DMS 273 (cell line): Measurements from ENCODE around the gene UCK1.

Source experiments
- DNase-seq: peaks from one replicate; lab custom pipeline; 2025; ENCODE audit not compliant: unreplicated experiment; lab: John Stamatoyannopoulos, UW

Gene UCK1

GRCh38 chr9:131530920-131531832, at the start of gene UCK1:
Gene UCK1, minus strand, starts transcription at chr9:131531263. Its CDS starts 89 bp downstream, at chr9:131531174.
- DNase-seq = peak; percentile 93

- no peak for DNase-seq
Measured at GRCh38 chr9:131580358-131580757, 49.3 kb upstream of the UCK1 start.

GRCh38 chr9:131579789-131580211, 48.7 kb upstream of the UCK1 start:
- no peak for DNase-seq

- no peak for DNase-seq
Measured at GRCh38 chr9:131578731-131579504, 47.9 kb upstream of the UCK1 start.

GRCh38 chr9:131578021-131578420, 47.0 kb upstream of the UCK1 start:
- peak; percentile 28 for DNase-seq

DNA sequence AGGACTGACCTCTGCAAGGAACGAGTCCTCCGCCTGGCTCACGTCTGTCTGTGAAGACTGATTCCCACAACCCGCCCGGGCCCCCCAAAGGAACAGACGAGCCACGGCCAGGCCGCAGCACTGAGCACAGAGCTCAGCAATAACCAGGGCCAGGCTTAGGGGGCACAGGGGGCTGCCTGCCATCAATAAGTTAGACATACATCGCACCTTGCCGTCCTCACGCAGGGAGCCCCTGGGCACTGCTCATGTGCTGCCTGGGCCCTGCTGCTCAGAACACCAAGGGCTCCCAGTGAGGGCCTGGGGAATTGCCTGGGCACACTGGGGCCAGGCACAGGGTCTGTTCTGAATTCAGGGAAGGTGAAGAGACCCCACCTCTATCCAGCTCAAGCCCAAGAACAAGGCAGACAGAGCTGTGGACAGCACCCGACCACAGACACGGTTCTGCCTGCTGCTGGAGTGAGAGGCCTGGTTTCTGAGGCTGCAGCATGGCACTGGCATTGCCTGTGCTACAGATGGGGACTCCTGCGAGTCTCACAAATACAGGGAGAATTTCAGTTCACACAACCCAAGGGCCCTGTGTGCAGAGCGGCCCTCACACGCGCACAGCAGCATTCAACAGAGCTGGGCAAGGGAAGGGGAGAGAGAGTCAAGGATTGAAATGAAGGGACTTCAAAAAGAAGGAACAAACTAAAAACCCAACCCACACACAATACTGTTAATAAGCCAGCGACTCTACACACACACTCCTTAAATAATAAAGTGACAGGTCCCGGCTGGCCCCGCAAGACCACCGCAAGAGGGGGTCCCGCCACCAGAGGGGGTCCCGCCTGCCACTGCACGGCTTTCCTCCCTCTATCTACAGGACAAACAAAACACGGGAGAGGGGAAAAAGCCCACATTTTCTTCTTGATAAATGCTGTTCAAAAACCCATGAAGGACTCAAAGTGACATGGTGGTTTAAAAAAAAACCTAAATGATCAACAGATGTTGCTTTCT, 46.2 kb upstream of the UCK1 start:
- DNase-seq = no peak

DNA sequence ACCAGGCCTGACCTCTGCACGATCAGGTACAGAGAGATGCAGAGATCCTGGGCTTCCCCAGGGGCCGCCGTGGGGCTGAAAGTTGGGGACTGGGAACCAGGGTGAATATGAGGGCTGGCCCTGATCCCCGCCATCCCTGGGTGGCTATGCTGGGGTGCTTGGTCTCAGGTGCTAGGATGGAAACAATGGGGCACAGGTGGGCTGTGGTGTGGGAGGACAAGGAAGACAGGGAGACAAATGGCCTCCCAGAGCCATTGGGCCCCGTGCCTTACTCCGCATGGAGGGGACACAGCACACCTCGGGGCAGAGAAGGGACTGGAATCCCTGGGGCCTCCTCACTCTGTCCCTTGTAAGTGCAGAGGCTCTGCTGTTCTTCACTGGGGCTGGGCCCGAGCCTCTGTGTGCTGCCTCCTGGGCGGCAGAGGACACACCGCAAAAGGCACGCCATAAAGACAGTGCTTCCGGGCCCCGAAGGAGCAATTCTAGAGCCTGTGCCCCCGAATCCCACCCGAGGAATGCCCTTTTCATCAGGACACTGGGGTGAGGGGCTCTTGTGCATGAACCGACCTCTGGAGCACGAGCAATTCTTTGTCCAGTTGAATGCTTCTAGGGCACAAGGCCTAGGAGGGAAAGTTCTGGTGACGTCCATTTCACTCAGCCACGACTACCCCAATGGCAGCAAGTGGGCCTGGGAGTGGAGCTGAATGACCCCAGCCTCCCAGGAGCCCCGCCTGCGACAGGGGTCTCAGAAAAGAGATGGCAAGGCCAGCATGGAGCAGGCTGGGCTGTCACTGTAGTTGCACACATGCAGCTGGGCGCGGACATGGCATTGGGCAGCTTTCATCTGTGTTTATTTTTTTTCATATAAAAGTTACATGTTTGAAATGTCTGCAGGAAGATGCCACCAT, 45.1 kb upstream of the UCK1 start:
- DNase-seq = no peak

- DNase-seq = no peak
Measured at GRCh38 chr9:131574730-131575640, 43.9 kb upstream of the UCK1 start.

GRCh38 chr9:131567910-131568309, 36.8 kb upstream of the UCK1 start:
- DNase-seq = no peak

DNA sequence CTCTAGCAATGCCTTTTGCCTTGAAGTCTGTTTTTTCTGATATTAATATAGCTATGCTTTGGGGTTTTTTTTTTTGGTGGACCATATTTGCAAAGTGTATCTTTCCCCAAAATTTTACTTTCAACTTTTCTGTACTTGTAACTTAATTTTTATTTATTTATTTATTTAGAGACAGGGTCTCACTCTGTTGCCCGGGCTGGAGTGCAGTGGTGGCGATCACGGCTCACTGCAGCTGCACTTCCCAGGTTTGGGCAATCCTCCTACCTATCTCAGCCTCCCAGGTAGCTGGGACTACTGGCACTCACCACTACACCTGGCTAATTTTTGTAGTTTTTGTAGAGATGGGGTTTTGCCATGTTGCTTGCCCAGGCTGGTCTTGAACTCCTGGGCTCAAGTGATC, 35.1 kb upstream of the UCK1 start:
- DNase-seq = no peak

DNA sequence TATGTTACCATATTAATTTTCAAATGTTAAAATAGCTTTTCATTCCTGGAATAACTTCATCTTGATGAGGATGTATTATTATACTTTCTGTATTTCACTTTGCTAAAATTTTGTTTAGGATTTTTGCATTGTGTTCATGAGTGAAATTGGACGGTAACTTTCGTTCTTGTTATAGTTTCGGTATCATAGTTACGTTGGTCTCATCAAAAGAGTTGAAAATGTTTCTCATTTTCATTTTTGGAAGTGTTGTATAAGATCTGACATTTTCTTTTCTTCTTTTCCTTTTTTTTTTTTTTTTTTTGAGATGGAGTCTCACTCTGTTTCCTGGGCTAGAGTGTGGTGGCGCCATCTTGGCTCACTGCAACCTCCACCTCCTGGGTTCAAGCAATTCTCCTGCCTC, 34.3 kb upstream of the UCK1 start:
- no peak for DNase-seq

DNA sequence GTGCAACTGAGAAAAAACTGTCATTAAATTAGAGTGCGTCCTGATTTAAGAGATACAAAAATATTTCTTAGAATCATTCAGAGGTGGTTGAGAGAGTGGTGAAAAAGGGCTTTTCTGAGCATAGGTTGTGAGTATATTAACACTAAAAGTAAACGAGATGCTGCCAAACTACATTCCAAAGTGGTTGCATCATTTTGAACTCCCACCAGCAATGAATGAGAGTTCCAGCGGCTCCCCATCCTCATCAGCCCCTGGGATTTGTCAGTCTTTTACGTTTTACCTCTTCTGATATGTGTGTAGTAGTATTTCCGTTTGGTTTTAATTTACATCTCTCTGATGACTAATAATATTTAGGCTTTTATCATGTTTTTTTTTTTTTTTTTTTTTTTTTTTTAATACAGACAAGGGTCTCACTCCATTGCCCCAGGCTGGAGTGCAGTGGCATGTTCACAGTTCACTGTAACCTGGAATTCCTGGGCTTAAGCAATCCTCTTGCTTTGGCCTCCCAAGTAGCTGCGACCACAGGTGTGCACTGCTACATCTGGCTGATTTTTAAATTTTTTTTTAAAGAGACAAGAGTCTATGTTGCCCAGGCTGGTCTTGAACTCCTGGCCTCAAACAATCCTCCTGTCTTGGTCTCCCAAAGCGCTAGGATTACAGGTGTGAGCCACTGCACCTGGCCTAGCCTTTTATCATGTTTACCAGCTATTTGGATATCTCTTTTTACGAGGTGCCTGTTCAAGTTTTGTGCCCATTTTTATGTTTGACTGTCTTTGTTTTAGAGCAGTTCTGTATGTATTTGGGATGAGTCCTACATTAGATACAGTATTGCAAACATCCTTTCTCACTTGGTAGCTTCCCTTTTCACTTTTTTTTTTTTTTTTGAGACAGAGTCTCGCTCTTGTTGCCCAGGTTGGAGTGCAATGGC, 31.2 kb upstream of the UCK1 start:
- DNase-seq = no peak

- DNase-seq = no peak
Measured at GRCh38 chr9:131559421-131560000, 28.4 kb upstream of the UCK1 start.

GRCh38 chr9:131557855-131558548, 26.9 kb upstream of the UCK1 start:
- DNase-seq = no peak

DNA sequence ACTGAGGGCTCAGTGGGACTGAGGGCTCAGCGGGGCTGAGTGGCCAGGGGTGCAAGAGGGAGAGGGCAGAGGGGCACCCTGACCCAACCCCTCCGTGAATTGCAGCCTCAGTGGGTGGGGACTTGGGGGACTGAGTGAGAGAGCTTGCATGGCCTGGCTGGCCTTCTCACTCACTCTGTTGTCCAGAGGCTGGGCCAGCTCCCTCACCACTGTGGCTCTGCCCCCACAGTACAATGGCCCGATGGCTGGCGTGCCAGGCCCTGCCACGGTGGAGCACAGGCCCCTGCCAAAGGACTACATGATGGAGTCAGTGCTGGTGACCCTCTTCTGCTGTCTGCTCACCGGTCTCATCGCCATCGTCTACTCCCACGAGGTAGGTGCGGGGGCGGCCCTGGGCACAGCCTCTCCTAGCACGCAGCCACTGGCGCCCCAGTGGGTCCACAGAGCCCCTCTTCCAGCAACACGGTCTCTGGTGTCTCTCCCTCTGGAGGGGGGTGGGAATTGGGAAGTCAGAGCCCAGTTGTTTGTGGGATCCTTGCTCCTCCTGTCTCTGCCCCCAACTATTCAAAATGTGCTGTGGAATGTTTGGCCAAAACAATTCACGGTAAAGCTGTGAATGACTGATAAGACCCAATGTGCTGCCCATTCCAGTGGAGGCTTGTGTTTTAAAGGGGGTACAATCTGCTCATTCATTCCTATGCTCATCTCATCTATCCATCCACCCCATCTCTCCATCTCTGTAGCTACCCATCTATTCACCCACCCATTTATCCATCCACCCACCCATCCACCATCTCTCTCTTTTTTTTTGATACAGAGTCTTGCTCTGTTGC, 25.0 kb upstream of the UCK1 start:
- no peak for DNase-seq

GRCh38 chr9:131554843-131555351, 23.8 kb upstream of the UCK1 start:
- DNase-seq = no peak
